Right forelimb (tissue), 1 donor: Measurements from ENCODE around the gene ARL6IP4.

ENCODE experiments used
- DNase-seq: peaks from one replicate; pipeline ENCODE4 v3.0.0-alpha.2; 2018

Gene ARL6IP4

GRCh38 chr12:122979001-122979907 lies 1.2 kb upstream of the ARL6IP4 start:
- peak; percentile 38 for DNase-seq

- DNase-seq, result no peak
Observed at GRCh38 chr12:122979908-122980182, 636 bp upstream of the ARL6IP4 start.

- no peak for DNase-seq
Observed at GRCh38 chr12:122981036-122981471, 573 bp downstream of the ARL6IP4 start.

- no peak for DNase-seq
Observed at GRCh38 chr12:122981587-122982476, 1.4 kb downstream of the ARL6IP4 start.

GRCh38 chr12:122982477-122982815 lies 2.0 kb downstream of the ARL6IP4 start:
- DNase-seq, result peak; percentile 41

- DNase-seq, result peak; percentile 41
Observed at GRCh38 chr12:122982963-122983788, 2.7 kb downstream of the ARL6IP4 start.

- DNase-seq, result peak; percentile 54
Observed at GRCh38 chr12:122983789-122984515, 3.5 kb downstream of the ARL6IP4 start.

GRCh38 chr12:122984612-122985337 lies 4.3 kb downstream of the ARL6IP4 start:
- DNase-seq, result no peak

- DNase-seq, result peak; percentile 43
Observed at GRCh38 chr12:122985338-122986257, 5.1 kb downstream of the ARL6IP4 start.

- no peak for DNase-seq
Observed at GRCh38 chr12:122986258-122986871, 5.9 kb downstream of the ARL6IP4 start.

- DNase-seq, result no peak
Observed at GRCh38 chr12:122987086-122987951, 6.8 kb downstream of the ARL6IP4 start.

GRCh38 chr12:122988036-122988435 lies 7.6 kb downstream of the ARL6IP4 start:
- DNase-seq, result no peak

- DNase-seq, result no peak
Observed at GRCh38 chr12:122988612-122989212, 8.2 kb downstream of the ARL6IP4 start.

- no peak for DNase-seq
Observed at GRCh38 chr12:122989225-122989839, 8.9 kb downstream of the ARL6IP4 start.

- no peak for DNase-seq
Observed at GRCh38 chr12:122989874-122990419, 9.5 kb downstream of the ARL6IP4 start.

- no peak for DNase-seq
Observed at GRCh38 chr12:122990561-122990960, 10.1 kb downstream of the ARL6IP4 start.

GRCh38 chr12:122990961-122991622 lies 10.6 kb downstream of the ARL6IP4 start:
- no peak for DNase-seq
